Liver (tissue), 3 donors: ENCODE data around the gene CA10.

Experiments used
- ATF3 ChIP-seq: IDR thresholded peaks from 2 replicates; pipeline ENCODE4 v1.6.1; 2016; ENCODE audit warnings: antibody characterized with exemption
- CTCF ChIP-seq: fragments of 150-350 bp; IDR thresholded peaks from 2 replicates; pipeline ENCODE4 v1.5.1; 2017; ENCODE audit warnings: improper control_type of control experiment, low read depth, low read length; ENCODE audit not compliant: missing input control
- TF ChIP-seq, protein P1 (sequence below): IDR thresholded peaks from 2 replicates; pipeline ENCODE4 v1.6.1; 2016; ENCODE audit warnings: antibody characterized with exemption, mild to moderate bottlenecking
- donor health status: healthy.
- donor health status: healthy.

- TF ChIP-seq CTCF (no peak), ATF3 (no peak)
- TF ChIP-seq, protein P1, sequence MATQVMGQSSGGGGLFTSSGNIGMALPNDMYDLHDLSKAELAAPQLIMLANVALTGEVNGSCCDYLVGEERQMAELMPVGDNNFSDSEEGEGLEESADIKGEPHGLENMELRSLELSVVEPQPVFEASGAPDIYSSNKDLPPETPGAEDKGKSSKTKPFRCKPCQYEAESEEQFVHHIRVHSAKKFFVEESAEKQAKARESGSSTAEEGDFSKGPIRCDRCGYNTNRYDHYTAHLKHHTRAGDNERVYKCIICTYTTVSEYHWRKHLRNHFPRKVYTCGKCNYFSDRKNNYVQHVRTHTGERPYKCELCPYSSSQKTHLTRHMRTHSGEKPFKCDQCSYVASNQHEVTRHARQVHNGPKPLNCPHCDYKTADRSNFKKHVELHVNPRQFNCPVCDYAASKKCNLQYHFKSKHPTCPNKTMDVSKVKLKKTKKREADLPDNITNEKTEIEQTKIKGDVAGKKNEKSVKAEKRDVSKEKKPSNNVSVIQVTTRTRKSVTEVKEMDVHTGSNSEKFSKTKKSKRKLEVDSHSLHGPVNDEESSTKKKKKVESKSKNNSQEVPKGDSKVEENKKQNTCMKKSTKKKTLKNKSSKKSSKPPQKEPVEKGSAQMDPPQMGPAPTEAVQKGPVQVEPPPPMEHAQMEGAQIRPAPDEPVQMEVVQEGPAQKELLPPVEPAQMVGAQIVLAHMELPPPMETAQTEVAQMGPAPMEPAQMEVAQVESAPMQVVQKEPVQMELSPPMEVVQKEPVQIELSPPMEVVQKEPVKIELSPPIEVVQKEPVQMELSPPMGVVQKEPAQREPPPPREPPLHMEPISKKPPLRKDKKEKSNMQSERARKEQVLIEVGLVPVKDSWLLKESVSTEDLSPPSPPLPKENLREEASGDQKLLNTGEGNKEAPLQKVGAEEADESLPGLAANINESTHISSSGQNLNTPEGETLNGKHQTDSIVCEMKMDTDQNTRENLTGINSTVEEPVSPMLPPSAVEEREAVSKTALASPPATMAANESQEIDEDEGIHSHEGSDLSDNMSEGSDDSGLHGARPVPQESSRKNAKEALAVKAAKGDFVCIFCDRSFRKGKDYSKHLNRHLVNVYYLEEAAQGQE = no peak
Observed at GRCh38 chr17:52071712-52072111, 86.8 kb downstream of the CA10 start.
